ENCODE data around the gene MCOLN1. TPM values are rescaled to one million over a fixed set of nuclear protein-coding genes. Genes with fewer than 3 reads are reported as not detected.

MCOLN1 gene
- total and polyA plus RNA-seq, 2 donors (not counting 3 experiments of a cell fraction or from before 2014, with no cell fraction given), result 23.0 to 60.9 TPM

DNA sequence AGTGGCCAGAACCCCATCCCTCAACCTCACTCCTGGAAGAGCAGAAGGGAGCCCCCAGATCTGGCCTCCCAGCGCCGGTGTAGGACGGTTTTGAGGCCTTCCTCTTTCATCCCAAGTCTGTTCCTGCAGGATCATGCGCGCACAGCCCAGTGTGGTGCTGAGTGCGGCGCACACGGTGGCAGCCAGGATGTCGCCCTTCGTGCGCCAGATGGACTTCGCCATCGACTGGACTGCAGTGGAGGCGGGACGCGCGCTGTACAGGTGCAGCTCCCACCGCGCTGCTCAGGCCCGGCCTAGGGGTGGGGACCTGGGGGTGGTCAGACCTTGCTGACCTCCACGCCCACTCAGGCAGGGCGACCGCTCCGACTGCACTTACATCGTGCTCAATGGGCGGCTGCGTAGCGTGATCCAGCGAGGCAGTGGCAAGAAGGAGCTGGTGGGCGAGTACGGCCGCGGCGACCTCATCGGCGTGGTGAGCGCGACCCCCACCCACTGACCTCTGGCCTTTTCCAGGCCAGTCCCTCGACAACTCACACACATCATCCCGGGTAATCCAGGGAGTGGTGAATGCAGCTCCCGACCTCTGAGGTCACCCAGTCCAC, 27.8 kb downstream of the MCOLN1 start:
- intact Hi-C loops (cut with micrococcal nuclease), result no loop called here
- no peak for FAIRE-seq

More for the DNA sequence above, 27.8 kb downstream of the MCOLN1 start:
- Histone ChIP-seq H3K4me1 (ENCODE audit: control insufficient read depth, extremely low read depth, insufficient read depth, low read length) (no peaks in the 10 kb centered on the region), H3K27ac (ENCODE audit: insufficient read depth, low read depth, low read length) (no peak overlapping the region), H4K20me1 (replicated peaks; ENCODE audit: control insufficient read depth, extremely low read depth, insufficient read depth, low read length) (no peaks in the 10 kb centered on the region), H3K36me3 (ENCODE audit: control insufficient read depth in 2 of 2, extremely low read depth in 1 of 2, insufficient read depth in 2 of 2, low read length in 2 of 2) (peaks cover 0 to 22% of the 10 kb centered on the region in 2 experiments), H3K4me3 (replicated peaks in 1 of 3; ENCODE audit: insufficient read depth in 1 of 3, low read depth in 1 of 3, low read length in 3 of 3) (no peak overlapping the region), H3K9me3 (replicated peaks; ENCODE audit: control insufficient read depth, insufficient read depth, low read length) (no peaks in the 10 kb centered on the region), H3K79me2 (ENCODE audit: control insufficient read depth, insufficient read depth, low read length) (no peaks in the 10 kb centered on the region), H3K4me2 (ENCODE audit: insufficient read depth, low read length) (no peak overlapping the region), H3K9ac (replicated peaks; ENCODE audit: extremely low read depth, insufficient read depth, low read length) (no peak overlapping the region), H3K9me1 (replicated peaks; ENCODE audit: control insufficient read depth, extremely low read depth, insufficient read depth, low read length) (no peaks in the 10 kb centered on the region), H2AFZ (ENCODE audit: low read depth, low read length) (no peak overlapping the region), H3K27me3 (ENCODE audit: control insufficient read depth in 2 of 2, insufficient read depth in 2 of 2, low read length in 2 of 2) (no peaks in the 10 kb centered on the region)
- no peak for DNase-seq (ENCODE audit: low read depth, low spot score)
- ChIA-PET CTCF (no interaction called here), POLR2A (no interaction called here)
- no TSS peak for BruUV-seq (replicated peaks)
- TF ChIP-seq POLR2A (IDR thresholded peaks at IDR 0.05; ENCODE audit: low read depth, low read length), result no peak
- no peak for TF ChIP-seq MAX (IDR thresholded peaks at IDR 0.05; ENCODE audit: insufficient read depth, insufficient read length)
- no peak for TF ChIP-seq GATA2 (IDR thresholded peaks at IDR 0.05; ENCODE audit: insufficient read depth, insufficient read length, low read depth, low read length)
- no peak for TF ChIP-seq FOS (IDR thresholded peaks at IDR 0.05; ENCODE audit: borderline replicate concordance, insufficient read depth, low read length)
- TF ChIP-seq EZH2 (IDR thresholded peaks at IDR 0.05; ENCODE audit: borderline replicate concordance, low read depth, low read length, severe bottlenecking), result no peak
- no peak for TF ChIP-seq MYC (IDR thresholded peaks at IDR 0.05; ENCODE audit: low read depth, low read length)
- no peak for TF ChIP-seq POLR2AphosphoS5 (IDR thresholded peaks at IDR 0.05; ENCODE audit: insufficient read depth, low read depth, low read length)
- no peak for TF ChIP-seq CTCF (IDR thresholded peaks at IDR 0.05; ENCODE audit: extremely low read depth in 1 of 2, insufficient read depth in 1 of 2, low read depth in 1 of 2, low read length in 2 of 2)
- TF ChIP-seq JUN (IDR thresholded peaks at IDR 0.05; ENCODE audit: borderline replicate concordance, insufficient read depth, insufficient read length, low read depth), result no peak
- dilution Hi-C loops (cut with MboI; ENCODE audit: extremely low pct_ligation_motif_present, low sequenced_read_pairs), result no loop called here
